Urothelium cell line (cell line): ENCODE measurements around the gene CHID1.
A peak's percentile ranks its signal among the peaks of the same experiment; 100 is the strongest.

Experiments
- DNase-seq: peaks from one replicate; pipeline ENCODE4 v3.0.0; 2011; ENCODE audit warnings: low spot score, mixed read lengths
- FAIRE-seq: peaks from 2 replicates; lab custom pipeline; 2011; peaks lifted over from hg19 to GRCh38; lab: Jason Lieb, UNC

The CHID1 gene

DNA sequence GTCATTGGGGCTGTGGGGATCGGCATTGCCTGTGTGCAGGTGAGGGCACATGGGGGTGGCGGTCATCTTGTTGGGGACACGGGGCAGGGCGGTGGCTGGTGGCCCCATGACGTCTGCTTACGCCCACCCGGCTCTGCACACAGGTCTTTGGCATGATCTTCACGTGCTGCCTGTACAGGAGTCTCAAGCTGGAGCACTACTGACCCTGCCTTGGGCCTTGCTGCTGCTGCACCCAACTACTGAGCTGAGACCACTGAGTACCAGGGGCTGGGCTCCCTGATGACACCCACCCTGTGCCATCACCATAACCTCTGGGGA lies 72.7 kb downstream of the CHID1 start:
- FAIRE-seq (no peak), DNase-seq (no peak)

DNA sequence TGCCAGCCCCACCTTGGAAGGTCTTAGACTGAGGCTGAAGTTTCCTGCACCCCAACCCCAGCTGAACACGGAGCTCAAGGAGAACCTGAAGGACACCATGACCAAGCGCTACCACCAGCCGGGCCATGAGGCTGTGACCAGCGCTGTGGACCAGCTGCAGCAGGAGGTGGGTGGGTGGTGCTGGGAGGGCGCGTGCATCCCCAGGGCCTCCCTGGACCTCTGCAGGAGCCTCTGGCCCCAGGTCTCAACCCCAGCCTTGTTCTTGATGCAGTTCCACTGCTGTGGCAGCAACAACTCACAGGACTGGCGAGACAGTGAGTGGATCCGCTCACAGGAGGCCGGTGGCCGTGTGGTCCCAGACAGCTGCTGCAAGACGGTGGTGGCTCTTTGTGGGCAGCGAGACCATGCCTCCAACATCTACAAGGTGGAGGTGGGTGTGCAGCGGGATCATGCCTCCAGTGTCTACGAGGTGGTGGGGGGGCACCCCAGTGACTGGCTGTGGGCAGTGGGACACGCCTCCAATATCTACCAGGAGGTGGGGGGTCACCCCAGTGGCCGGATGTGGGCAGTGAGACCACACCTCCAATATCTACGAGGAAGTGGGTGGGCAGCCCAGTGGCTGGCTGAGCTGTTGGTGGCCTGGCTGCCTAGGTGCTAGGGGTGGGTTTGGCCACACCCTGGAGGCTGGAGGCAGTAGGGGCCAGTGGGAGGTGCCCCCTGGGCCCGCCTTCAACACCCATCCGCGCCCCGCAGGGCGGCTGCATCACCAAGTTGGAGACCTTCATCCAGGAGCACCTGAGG lies 73.2 kb downstream of the CHID1 start:
- FAIRE-seq (no peak), DNase-seq (no peak)

DNA sequence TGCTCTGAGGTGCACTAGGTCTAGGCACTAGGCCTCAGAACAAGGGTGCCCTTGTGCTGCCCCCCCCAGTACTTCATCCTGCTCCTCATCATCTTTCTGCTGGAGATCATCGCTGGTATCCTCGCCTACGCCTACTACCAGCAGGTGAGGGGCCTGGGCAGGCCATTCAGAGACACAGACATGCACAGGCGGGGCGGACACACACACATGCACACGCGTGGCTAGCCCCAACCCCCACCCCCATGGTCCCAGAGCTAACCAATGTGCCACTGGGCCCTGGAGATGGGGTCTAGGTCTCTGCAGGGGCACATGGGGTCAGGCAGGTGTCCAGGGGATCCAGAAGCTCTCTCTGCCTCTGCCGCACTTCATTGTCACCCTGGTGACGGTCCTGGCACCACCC lies 73.9 kb downstream of the CHID1 start:
- FAIRE-seq (no peak), DNase-seq (no peak)

DNA sequence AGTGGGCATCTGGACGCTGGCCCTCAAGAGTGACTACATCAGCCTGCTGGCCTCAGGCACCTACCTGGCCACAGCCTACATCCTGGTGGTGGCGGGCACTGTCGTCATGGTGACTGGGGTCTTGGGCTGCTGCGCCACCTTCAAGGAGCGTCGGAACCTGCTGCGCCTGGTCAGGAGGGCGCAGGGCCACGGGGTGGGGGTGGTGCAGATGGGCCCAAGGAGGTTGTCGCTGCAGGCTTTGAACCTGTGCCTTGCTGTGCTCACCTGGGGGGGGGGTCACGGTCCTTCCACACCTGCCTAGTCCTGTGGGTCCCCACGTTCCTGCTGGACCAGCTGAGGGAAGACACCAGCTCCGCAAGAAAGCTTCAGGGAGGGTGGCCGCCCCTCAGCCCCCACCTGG lies 74.3 kb downstream of the CHID1 start:
- no peak for FAIRE-seq
- DNase-seq: no peak

DNA sequence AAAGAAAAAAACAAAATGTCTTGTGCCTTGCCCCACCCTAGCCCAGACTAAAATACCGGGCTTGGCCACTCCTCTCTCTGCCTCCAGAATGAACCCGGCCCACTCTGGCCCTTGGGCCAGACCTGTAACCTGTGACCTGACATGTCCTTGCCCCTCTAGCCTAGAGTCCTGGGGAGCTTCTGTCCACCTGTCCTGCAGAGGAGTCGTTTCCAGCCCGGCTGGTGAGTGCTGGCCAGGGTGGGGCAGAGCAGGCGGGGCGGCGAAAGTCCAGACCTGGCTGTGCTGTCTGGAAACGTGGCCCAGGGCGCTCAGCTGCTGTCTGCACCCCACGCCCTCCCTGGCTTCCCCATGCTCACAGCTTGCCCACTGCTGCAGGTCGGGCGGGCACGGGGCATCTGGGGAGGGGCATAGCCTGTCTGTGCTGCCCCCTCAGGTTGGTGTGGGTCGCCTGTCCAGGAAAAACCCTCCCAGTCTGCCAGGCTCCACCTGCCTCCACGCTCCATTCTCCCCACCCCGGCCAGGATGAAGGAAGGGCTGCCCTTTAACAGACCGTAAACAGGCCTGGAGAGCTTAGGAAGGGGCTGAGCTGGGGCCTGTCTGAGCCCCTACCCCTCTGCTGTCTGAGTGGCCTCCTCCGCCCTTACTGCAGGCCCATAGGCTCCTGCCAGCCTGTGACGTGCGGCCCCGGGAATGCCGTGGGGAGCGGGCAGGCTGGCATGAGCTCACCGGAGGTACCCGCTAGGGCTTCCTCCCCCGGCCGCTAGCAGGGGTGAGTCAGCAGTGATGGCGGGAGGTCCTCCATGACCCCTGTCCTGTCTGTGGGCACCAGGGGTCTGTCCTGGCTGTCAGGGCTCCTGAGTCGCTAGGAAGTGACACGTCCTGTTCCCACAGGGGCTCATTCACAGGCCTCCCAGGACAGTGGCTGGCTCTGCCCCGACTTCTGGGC lies 76.0 kb downstream of the CHID1 start:
- DNase-seq (peak; percentile 80), FAIRE-seq (peak; percentile 50)

DNA sequence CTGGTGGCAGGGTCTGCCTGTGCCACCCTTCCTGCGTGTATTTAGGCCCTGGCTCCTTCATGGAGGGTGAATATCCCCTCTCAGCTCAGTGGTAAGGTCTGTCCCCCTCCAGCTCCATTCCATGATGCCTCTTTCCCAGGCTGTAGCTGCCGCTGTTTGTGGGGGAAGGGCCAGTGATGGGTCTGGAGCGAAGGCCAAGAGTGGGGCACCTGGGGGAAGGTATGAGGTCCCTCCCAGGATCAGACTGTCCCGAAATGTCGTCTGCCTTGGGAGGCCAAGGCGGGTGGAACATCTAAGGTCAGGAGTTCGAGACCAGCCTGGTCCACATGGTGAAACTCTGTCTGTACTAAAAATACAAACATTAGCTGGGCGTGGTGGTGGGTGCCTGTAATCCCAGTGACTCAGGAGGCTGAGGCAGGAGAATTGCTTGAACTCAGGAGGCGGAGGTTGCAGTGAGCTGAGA lies 76.7 kb downstream of the CHID1 start:
- FAIRE-seq: no peak
- no peak for DNase-seq

DNA sequence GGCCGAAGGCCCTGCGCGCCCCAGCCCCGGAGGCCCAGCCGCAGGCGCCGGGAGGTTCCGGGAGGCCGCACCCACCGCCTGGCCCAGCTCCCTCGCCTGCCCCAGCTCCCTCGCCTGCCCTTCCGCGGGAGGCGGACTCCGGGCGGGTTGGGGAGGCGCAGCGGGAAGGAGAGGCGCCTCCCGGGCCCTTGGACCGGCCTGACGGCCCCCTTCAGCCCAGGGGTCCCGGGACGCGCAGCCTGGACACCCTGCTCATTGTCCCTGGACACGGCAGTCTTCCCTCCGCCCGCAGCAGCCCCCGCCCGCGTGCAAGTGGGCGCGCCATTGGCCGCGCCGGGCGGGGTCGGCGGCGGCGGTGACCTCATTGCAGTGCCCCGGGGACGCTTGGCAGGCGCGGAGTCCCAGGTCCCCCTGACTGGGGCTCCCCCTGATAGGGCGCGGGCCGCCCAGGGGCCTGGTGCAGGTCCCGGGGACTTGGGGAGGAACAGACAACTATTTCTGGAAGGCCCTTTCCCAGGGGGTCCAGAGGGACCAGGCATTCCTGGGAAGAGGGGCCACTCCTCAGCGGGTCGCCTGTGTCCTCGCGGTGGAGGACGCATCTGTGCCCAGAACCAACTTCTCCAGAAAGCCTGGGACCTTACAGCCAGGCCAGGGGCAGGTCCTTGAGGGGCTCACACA lies 77.4 kb downstream of the CHID1 start:
- DNase-seq (peak; percentile 39), FAIRE-seq (no peak)

DNA sequence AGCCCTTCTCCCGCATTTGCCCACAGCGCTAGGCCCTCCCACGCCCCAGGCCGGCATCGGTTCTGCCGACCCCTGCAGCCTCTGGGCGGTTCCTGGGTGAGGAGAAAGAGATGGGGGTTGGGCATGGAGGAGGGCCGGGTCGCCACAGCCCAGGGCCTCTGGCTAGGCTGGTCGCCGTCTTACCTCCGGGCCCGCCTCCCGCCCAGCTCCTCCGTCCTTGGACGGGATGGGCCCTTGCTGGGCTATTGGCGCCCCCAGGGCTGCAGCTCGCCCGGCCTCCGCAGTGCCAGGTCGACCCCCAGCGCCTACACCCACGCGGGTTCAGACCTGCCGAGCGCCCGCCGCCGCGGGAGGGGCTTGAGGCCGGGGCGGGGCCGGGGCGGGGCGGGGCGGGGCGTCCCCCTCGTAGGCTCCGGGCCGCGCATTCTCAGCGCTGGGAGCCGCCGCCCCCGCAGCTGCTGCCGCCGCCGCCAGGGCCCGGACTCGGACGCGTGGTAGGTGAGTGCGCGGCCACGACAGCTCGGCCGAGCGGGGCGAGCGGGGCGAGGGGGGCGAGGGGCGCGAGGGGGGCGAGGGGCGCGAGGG lies 78.0 kb downstream of the CHID1 start, which contains the start of gene CD151:
Gene CD151 (plus strand): TSS at position 424 of the 585 bp plus-strand sequence. CDS start 3,118 bp downstream, outside the sequence.
- FAIRE-seq (no peak), DNase-seq (peak; percentile 74)

DNA sequence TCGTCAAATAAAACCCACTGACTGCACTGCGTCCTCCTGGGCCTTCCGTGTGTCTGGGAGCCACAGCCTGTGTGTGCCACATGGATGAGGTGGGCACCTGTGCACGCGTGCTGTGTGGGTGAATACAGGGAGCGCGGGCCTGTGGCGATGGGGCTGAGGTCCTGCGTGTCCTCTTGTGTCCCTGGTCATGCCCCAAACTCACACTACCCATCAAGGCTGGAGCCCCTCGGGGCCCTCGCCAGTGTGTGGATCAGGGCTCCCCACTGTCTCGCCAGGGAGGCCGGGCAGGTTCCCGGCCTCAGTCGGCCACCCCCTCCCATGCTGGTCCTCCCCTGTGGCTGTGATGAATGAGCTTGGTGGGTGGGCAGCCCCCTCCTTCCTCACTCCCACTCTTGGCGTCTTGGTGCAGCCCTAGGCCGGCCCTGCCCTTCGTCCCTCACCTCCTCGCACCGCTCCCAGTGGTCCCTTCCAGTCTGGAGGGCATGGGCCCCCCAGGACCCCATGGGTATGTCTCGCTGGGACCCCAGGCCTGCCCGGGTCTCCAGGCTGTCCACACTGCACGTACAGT lies 78.6 kb downstream of the CHID1 start:
- DNase-seq: no peak
- FAIRE-seq: no peak

DNA sequence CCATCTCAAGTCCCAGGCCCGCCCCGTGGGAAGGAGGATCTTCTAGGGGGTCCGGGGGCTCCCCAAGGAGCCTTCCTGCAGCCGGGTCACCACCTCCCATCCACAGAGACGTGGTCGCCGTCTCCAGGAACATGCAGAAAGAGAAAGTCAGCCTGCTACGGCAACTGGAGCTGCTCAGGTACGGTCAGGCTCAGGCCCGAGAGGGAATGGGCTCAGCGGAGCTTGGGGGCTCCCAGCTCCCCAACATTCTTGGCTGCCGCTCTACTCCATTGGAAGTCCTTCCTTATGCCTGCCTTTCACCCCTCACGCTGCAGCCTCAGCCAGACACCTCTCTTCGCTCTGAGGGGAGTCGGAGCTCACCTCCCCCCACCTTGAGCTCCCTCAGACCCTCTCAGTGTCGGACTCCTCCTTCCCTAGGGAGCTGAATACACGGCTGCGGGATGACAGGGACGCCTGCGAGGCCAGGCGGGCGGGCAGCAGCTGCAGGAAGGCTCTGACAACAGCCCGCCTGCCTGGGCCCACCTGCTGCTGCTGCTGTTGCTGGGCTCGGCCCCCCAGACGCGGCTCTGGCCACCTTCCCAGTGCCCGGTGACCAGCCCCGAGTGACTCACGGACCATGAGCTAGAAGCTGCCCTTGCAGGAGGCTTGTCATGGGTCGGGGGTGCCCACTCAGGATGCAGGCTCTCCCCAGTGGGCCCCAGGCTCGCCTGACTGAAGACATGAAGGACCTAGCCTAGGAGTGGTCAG lies 79.3 kb downstream of the CHID1 start:
- FAIRE-seq: no peak
- DNase-seq: no peak

DNA sequence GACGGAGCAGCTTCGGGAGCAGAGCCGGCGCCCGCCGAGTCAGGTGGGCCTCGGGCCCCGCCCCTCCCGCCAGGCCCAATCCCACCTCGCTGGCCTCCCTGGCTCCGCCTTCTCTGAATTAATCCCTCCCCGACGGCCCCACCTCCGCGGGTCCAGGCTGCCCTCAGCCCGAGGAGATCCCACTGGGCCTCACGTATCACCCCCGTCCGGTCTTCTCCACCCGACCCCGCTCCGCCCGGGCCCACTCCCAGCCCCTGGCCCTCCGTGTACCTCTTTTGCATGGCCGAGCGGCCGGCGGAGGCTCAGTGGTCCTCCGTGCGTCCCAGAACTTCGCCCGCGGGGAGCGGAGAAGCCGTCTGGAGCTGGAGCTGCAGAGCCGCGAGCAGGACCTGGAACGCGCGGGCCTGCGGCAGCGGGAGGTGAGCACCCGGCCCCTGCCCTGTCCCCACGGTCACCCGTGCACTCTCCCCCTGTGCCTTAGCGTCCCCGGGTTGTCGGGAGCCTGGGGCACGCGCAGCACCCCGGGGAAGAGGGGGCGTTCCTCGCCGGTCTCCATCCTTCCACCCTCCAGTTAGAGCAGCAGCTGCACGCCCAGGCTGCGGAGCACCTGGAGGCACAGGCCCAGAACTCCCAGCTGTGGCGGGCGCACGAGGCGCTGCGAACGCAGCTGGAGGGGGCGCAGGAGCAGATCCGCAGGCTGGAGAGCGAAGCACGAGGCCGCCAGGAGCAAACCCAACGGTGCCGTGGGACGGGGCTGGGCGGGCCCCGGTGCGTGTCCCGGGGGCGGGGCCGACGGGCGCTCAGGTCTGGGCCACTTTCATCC lies 80.1 kb downstream of the CHID1 start:
- no peak for FAIRE-seq
- DNase-seq: no peak

DNA sequence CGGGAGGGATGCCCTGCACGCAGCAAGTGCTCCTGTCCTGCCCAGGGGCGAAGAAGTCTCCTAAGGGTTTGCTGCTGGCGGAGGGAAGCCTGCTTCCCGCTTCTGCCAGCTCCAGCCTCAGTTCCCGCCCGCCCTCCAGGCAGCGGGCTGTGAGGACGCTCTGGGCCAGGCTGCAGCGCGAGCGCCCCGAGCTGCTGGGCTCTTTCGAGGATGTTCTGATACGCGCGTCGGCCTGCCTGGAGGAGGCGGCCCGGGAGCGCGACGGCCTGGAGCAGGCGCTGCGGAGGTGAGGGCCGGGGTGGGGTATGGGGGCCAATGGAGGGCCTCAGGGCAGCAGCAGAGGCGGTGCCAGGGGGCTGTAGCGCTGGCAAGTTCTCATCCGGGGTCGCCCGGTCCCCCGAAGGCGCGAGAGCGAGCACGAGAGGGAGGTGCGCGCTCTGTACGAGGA lies 80.7 kb downstream of the CHID1 start:
- DNase-seq: no peak
- no peak for FAIRE-seq

DNA sequence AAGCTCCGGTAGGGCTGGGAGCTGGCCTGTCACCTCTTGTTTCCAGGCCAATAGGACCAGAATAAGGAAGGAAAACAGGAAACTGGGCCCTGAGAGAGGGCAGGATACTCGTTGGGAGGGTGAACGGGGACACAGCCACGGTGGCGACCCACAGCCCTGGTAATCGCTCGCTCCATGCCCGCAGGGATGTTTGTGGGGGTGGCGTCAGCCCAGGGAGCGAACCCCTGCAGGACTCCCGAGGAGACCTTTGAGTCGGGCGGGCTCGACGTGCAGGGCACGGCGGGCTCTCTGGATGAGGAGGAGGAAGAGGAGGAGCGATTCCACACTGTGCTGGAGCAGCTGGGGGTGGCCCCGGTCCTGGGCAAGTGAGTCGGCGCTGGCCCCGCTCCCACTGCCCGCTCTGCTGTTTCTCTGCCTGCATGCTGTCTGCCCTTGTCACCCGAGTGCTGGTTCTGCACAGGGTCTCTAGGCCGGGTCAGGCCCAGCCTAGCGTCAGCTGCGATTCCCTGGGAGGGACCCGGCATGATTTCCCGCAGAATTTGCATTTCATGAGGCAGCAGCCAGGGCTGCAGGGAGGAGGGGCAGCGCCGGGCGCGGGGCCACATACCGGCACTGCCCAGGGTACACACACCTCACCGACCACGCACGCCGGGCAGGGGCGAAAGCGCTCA lies 81.3 kb downstream of the CHID1 start:
- DNase-seq: no peak
- FAIRE-seq: no peak

DNA sequence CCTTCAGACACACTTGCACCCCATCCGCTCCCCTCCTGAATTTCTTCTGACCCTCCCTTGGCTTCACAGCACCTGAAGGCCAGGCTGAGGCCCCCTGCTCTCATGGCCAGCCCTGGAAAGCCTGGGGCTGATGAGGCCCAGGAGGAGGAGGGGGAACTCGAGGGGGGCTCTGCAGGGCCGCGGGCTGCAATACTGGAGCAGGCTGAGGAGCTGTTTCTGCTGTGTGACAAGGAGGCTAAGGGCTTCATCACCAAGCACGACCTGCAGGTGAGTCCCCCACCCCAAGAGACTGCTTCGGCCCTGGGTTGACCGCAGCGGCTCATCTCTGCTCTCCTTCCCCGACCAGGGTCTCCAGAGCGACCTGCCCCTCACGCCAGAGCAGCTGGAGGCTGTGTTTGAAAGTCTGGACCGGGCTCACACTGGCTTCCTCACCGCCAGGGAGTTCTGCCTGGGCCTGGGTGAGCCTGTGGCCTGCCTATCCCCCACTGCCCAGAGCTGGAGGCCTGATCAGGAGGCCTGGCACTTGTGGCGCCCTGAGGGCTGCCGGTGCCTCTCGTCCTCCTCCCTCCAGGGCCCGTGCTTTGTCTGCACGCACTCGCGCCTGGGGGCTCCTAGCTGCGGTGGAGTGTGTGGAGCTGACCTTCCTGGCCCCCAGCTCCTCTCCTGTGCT lies 82.0 kb downstream of the CHID1 start:
- DNase-seq (no peak), FAIRE-seq (no peak)

DNA sequence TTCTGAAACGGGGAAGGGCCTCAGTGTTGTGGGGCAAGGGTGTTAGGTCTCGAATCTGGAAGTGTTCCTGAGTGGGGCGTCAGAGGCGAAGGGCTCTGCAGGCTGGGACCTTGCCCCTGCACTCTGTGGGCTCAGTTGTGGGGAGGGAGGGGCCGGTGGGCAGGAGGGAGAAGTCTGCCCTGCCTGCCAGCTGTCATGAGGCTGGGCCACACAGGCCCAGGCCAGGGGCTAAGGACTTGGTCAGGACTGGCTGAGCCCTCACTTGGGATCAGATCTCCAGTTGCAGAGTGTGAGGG lies 82.8 kb downstream of the CHID1 start, which contains the start of gene CRACR2B:
Gene CRACR2B (plus strand): TSS at position 23 of the 296 bp plus-strand sequence. CDS start 689 bp downstream, outside the sequence.
- DNase-seq: no peak
- FAIRE-seq: no peak

DNA sequence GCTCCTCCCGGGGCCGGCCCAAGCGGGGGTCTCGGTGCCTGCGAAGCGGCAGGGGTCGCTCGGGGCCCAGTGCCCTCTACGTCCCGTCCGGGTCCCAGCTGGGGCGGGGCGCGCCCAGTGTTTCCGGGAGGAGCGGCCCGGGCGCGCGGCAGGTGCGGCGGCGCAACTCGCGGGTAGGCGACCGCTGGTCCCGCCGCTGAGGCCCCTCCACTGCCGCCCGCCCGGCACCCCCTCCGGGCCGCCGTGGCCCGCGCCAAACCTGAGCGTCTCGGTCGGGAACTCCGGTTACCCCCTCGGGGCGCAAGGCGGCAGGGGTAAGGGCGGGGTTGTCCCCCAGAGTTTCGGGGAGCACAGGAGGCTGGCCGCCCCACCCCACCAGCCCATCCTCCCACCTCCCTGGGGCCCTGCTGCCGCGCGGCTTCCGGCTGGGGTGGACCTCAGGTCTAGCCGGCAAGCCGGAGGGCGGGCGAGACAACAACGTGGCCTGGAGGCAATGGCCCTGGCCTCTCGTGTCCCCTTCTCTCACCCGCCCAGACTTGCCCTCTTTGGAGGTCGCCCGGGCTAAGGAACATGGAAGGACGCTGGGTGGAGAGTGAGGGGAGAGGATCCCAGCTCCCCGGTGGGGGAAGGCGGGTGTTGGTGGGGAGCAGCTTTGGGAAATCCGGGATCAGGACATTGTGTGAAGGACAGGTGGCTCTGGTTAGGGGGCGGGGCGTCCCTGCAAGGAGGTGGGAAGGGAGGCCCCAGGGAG lies 83.3 kb downstream of the CHID1 start:
- no peak for FAIRE-seq
- no peak for DNase-seq

DNA sequence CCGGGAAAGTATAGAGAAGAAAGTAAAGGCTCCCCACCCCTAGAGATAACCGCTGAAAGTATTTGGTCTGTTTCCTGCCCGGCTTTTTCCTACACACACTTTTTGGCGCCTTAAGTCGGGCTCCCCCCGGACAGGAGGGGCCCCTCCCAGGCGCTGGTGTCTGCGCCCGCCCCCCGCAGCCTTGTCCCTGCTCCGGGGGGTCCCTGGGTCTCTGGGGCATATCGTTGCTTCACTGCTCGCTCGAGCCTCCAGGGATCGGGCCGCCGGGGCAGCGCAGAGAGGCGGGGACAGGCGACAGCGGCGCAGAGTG lies 83.8 kb downstream of the CHID1 start:
- FAIRE-seq: no peak
- no peak for DNase-seq
